HepG2 (cell line): ENCODE measurements around the gene BCL2L2. TPM values are rescaled to one million over a fixed set of nuclear protein-coding genes. Genes with fewer than 3 reads are reported as not detected.

Source experiments
- BORCS8-MEF2B ChIP-seq: sonication (generic); formaldehyde crosslinking; IDR thresholded peaks from 2 replicates; pipeline ENCODE4 v1.8.0; 2022; ENCODE audit warnings: mild to moderate bottlenecking, missing genetic modification reagents
- GTF3A ChIP-seq: sonication (generic); formaldehyde crosslinking; conservative IDR thresholded peaks from 2 replicates; pipeline ENCODE4 v1.4.0; 2020; ENCODE audit warnings: mild to moderate bottlenecking, missing genetic modification reagents
- MIER2 ChIP-seq: IDR thresholded peaks from 2 replicates; pipeline ENCODE4 v1.6.1; 2016; ENCODE audit warnings: missing biosample characterization, missing genetic modification reagents
- NFE2L2 ChIP-seq: fragments of 150-350 bp; IDR thresholded peaks from 2 replicates; pipeline ENCODE4 v1.6.1; 2014; ENCODE audit warnings: low read length
- NR2F1 ChIP-seq, 2 experiments: fragments of 450-650 bp in 1 of 2; formaldehyde crosslinking in 1 of 2; IDR thresholded peaks; 2 replicates each; pipeline versions ENCODE4 v1.5.0 to v1.6.1; 2016 to 2020; ENCODE audit warnings: mild to moderate bottlenecking in 1 of 2, missing compliant biosample characterization in 1 of 2, missing genetic modification reagents in 1 of 2, moderate library complexity in 1 of 2
- SAP130 ChIP-seq: IDR thresholded peaks from 2 replicates; pipeline ENCODE4 v1.6.1; 2016; ENCODE audit warnings: low read depth
- SMAD1 ChIP-seq: sonication (generic); formaldehyde crosslinking; IDR thresholded peaks from 2 replicates; pipeline ENCODE4 v1.4.0; 2020; ENCODE audit warnings: missing genetic modification reagents, low read depth, mild to moderate bottlenecking, borderline replicate concordance
- SP140L ChIP-seq: sonication (generic); formaldehyde crosslinking; IDR thresholded peaks from 2 replicates; pipeline ENCODE4 v1.4.0; 2020; ENCODE audit warnings: missing genetic modification reagents, borderline replicate concordance
- TAF1 ChIP-seq: sonication (generic); formaldehyde crosslinking; IDR thresholded peaks from 2 replicates; pipeline ENCODE4 v1.4.0; 2020; ENCODE audit warnings: missing genetic modification reagents
- YEATS4 ChIP-seq: sonication (generic); formaldehyde crosslinking; IDR thresholded peaks from 2 replicates; pipeline ENCODE4 v1.4.0; 2020; ENCODE audit warnings: missing genetic modification reagents, borderline replicate concordance
- ZBTB20 ChIP-seq: sonication (generic); formaldehyde crosslinking; IDR thresholded peaks from 2 replicates; pipeline ENCODE4 v1.8.1; 2023; ENCODE audit warnings: missing genetic modification reagents, low read depth, mild to moderate bottlenecking, borderline replicate concordance
- ZMAT3 ChIP-seq: sonication (generic); formaldehyde crosslinking; conservative IDR thresholded peaks from 2 replicates; pipeline ENCODE4 v1.7.0; 2021; ENCODE audit warnings: missing genetic modification reagents
- ZNF430 ChIP-seq: sonication (generic); formaldehyde crosslinking; IDR thresholded peaks from 2 replicates; pipeline ENCODE4 v1.9.0; 2021; ENCODE audit warnings: mild to moderate bottlenecking, missing genetic modification reagents
- ZNF552 ChIP-seq: sonication (generic); formaldehyde crosslinking; IDR thresholded peaks from 2 replicates; pipeline ENCODE4 v1.9.0; 2022; ENCODE audit warnings: missing genetic modification reagents, mild to moderate bottlenecking, borderline replicate concordance
- ZNF670 ChIP-seq: sonication (generic); formaldehyde crosslinking; IDR thresholded peaks from 2 replicates; pipeline ENCODE4 v1.8.0; 2022; ENCODE audit warnings: mild to moderate bottlenecking, missing genetic modification reagents, borderline replicate concordance
- ZNF891 ChIP-seq: sonication (generic); formaldehyde crosslinking; IDR thresholded peaks from 2 replicates; pipeline ENCODE4 v1.5.0; 2020; ENCODE audit warnings: mild to moderate bottlenecking, missing genetic modification reagents
- ZSCAN20 ChIP-seq: sonication (generic); formaldehyde crosslinking; IDR thresholded peaks from 2 replicates; pipeline ENCODE4 v1.4.0; 2020; ENCODE audit warnings: missing genetic modification reagents, mild to moderate bottlenecking, borderline replicate concordance
- ZSCAN30 ChIP-seq: sonication (generic); formaldehyde crosslinking; IDR thresholded peaks from 2 replicates; pipeline ENCODE4 v1.5.0; 2020; ENCODE audit warnings: mild to moderate bottlenecking, missing genetic modification reagents
- polyA plus RNA-seq, 8 experiments: library from polyadenylated mRNA; depleted of rRNA in 3 of 8; stranded (reverse) in 7 of 8; unstranded in 1 of 8; fragments of >200 nt; fragmentation: Illumina TruSeq in 4 of 8; extraction: Trizol in 4 of 8; gene quantifications; 2 replicates each; pipeline versions ENCODE4 v1.2.1 to v1.2.3, GENCODE V29; 2011 to 2016; ENCODE audit warnings: low read depth in 4 of 8, missing spikeins in 1 of 8, mixed read lengths in 1 of 8; ENCODE audit not compliant: insufficient read depth in 1 of 8
- total RNA-seq, 5 experiments: library from RNA; depleted of rRNA; stranded (reverse); fragments of >200 nt; fragmentation: Illumina TruSeq; extraction: Trizol; gene quantifications; 2 replicates each; pipeline ENCODE4 v1.2.3, GENCODE V29; 2016; ENCODE audit warnings: low read depth in 1 of 5
- TF ChIP-seq, protein P1 (sequence below): sonication (generic); formaldehyde crosslinking; IDR thresholded peaks from 2 replicates; pipeline ENCODE4 v1.8.0; 2022; ENCODE audit warnings: mild to moderate bottlenecking, missing genetic modification reagents, borderline replicate concordance
- TF ChIP-seq, protein P2 (sequence below): sonication (generic); formaldehyde crosslinking; IDR thresholded peaks from 2 replicates; pipeline ENCODE4 v1.5.0; 2020; ENCODE audit warnings: missing genetic modification reagents, mild to moderate bottlenecking, borderline replicate concordance
- TF ChIP-seq, protein P3 (sequence below): sonication (generic); formaldehyde crosslinking; IDR thresholded peaks from 2 replicates; pipeline ENCODE4 v1.5.1; 2020; ENCODE audit warnings: missing genetic modification reagents, mild to moderate bottlenecking, borderline replicate concordance
- TF ChIP-seq, protein P4 (sequence below): sonication (generic); formaldehyde crosslinking; conservative IDR thresholded peaks from 2 replicates; pipeline ENCODE4 v1.4.0; 2020; ENCODE audit warnings: missing genetic modification reagents

BCL2L2 gene
- total and polyA plus RNA-seq, 2 of the 13 experiments (the other 11 are each of a cell fraction or from before 2014, with no cell fraction given), result 28.1 to 49.8 TPM

DNA sequence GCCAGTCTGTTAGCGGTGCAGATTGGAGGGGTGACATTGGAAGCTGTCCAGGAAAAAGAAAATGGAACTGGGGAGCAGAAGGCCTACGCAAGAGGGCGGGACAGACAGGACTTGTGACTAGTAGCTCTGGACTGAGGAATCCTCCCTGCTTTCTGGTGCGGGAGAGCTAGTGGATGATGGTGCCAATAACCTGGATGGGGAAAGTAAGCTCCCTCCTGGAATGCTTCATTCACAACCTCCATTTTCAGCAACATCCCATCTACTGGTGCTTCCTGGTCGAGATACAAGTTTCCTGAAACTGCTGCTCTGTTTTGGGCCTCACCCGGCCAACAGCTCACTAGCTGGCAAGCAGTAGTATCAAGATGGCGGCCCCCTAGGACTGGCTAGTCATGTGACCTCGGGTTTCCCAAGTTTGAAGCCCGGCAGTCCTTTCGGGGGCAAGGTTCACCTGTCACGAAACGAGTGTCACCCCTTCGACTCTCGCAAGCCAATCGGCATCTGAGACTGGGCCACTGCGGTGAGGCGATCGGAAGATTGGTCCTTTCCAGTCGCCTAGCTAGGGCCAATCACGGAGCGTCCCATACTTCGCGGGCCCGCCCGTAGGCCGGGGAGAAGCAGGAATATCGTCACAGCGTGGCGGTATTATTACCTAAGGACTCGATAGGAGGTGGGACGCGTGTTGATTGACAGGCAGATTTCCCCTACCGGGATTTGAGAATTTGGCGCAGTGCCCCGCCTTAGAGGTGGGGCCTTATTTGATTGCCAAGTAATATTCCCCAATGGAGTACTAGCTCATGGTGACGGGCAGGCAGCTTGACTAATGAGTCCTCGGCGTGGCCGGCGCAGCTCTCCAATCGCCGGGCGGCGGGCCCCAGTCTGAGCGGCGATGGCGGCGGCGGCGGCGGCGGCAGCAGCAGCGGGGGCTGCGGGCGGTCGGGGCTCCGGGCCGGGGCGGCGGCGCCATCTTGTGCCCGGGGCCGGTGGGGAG lies 14.2 kb downstream of the BCL2L2 start, which contains the start of gene PABPN1 (continued):
- TF ChIP-seq ZNF670 (peak; percentile 98), BORCS8-MEF2B (CRISPR knock-in tag) (peak; percentile 88), SP140L (CRISPR knock-in tag) (no peak; the same call in 1 of the 2 replicates), ZMAT3 (CRISPR knock-in tag) (peak; percentile 98), YEATS4 (CRISPR knock-in tag) (peak; percentile 96), ZNF552 (CRISPR knock-in tag) (peak; percentile 95), ZNF891 (peak; percentile 51; the same call in 1 of the 2 replicates), TAF1 (CRISPR knock-in tag) (peak; percentile 81), ZSCAN20 (peak; percentile 49; the same call in 1 of the 2 replicates), SAP130 (CRISPR knock-in tag) (peak; percentile 98), GTF3A (0 out of 2 replicates have a peak, but pooled peaks have one; percentile 29), ZSCAN30 (CRISPR knock-in tag) (no peak), MIER2 (CRISPR knock-in tag) (peak; percentile 89), ZNF430 (peak; percentile 73), ZBTB20 (CRISPR knock-in tag) (peak; percentile 92; the same call in 1 of the 2 replicates), NR2F1 (CRISPR knock-in tag; IDR thresholded peaks at IDR 0.05) (peak; percentile 52 to 71; a peak in 2 of 4 replicates), SMAD1 (CRISPR knock-in tag) (peak; percentile 98), NFE2L2 (peak; percentile 1; the same call in 1 of the 2 replicates)
- TF ChIP-seq, protein P1, sequence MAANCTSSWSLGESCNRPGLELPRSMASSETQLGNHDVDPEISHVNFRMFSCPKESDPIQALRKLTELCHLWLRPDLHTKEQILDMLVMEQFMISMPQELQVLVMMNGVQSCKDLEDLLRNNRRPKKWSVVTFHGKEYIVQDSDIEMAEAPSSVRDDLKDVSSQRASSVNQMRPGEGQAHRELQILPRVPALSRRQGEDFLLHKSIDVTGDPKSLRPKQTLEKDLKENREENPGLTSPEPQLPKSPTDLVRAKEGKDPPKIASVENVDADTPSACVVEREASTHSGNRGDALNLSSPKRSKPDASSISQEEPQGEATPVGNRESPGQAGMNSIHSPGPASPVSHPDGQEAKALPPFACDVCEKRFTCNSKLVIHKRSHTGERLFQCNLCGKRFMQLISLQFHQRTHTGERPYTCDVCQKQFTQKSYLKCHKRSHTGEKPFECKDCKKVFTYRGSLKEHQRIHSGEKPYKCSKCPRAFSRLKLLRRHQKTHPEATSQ (CRISPR knock-in tag), result peak; percentile 91; the same call in 1 of the 2 replicates
- TF ChIP-seq, protein P2, sequence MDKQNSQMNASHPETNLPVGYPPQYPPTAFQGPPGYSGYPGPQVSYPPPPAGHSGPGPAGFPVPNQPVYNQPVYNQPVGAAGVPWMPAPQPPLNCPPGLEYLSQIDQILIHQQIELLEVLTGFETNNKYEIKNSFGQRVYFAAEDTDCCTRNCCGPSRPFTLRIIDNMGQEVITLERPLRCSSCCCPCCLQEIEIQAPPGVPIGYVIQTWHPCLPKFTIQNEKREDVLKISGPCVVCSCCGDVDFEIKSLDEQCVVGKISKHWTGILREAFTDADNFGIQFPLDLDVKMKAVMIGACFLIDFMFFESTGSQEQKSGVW (CRISPR knock-in tag), result no peak
- TF ChIP-seq, protein P3, sequence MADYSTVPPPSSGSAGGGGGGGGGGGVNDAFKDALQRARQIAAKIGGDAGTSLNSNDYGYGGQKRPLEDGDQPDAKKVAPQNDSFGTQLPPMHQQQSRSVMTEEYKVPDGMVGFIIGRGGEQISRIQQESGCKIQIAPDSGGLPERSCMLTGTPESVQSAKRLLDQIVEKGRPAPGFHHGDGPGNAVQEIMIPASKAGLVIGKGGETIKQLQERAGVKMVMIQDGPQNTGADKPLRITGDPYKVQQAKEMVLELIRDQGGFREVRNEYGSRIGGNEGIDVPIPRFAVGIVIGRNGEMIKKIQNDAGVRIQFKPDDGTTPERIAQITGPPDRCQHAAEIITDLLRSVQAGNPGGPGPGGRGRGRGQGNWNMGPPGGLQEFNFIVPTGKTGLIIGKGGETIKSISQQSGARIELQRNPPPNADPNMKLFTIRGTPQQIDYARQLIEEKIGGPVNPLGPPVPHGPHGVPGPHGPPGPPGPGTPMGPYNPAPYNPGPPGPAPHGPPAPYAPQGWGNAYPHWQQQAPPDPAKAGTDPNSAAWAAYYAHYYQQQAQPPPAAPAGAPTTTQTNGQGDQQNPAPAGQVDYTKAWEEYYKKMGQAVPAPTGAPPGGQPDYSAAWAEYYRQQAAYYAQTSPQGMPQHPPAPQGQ (CRISPR knock-in tag), result peak; percentile 94; the same call in 1 of the 2 replicates
- TF ChIP-seq, protein P4, sequence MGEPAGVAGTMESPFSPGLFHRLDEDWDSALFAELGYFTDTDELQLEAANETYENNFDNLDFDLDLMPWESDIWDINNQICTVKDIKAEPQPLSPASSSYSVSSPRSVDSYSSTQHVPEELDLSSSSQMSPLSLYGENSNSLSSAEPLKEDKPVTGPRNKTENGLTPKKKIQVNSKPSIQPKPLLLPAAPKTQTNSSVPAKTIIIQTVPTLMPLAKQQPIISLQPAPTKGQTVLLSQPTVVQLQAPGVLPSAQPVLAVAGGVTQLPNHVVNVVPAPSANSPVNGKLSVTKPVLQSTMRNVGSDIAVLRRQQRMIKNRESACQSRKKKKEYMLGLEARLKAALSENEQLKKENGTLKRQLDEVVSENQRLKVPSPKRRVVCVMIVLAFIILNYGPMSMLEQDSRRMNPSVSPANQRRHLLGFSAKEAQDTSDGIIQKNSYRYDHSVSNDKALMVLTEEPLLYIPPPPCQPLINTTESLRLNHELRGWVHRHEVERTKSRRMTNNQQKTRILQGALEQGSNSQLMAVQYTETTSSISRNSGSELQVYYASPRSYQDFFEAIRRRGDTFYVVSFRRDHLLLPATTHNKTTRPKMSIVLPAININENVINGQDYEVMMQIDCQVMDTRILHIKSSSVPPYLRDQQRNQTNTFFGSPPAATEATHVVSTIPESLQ (CRISPR knock-in tag), result no peak
